ENCODE measurements around the gene MKLN1. TPM values are rescaled to one million over a fixed set of nuclear protein-coding genes. Genes with fewer than 3 reads are reported as not detected.

The MKLN1 gene
- total RNA-seq, 4 donors from 2014 or later: 39.4 to 74.4 (median 53.2) TPM

DNA sequence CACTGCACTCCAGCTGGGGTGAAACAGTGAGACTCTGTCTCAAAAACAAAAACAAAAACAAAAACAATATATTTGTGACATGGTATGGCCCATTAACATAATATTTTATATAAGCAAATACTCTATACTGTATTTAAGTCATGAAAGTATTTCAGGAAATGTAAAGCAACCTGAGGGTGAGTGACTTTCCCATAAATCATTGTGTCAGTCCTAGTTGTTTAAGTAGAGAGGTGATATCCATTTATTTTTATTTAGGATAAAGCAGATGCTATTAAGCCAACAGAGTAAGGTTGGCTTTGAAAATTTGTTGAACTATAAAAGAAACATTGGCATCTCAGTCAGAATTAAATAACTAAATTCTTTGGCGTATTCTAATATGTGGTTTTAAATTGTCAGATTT lies 60.5 kb downstream of the MKLN1 start:
- no peak overlapping the region for H3K4me3 ChIP-seq
- no peaks in the 10 kb centered on the region for H3K27me3 ChIP-seq
- H3K4me1 ChIP-seq: no peaks in the 10 kb centered on the region
- TF ChIP-seq, protein P1, sequence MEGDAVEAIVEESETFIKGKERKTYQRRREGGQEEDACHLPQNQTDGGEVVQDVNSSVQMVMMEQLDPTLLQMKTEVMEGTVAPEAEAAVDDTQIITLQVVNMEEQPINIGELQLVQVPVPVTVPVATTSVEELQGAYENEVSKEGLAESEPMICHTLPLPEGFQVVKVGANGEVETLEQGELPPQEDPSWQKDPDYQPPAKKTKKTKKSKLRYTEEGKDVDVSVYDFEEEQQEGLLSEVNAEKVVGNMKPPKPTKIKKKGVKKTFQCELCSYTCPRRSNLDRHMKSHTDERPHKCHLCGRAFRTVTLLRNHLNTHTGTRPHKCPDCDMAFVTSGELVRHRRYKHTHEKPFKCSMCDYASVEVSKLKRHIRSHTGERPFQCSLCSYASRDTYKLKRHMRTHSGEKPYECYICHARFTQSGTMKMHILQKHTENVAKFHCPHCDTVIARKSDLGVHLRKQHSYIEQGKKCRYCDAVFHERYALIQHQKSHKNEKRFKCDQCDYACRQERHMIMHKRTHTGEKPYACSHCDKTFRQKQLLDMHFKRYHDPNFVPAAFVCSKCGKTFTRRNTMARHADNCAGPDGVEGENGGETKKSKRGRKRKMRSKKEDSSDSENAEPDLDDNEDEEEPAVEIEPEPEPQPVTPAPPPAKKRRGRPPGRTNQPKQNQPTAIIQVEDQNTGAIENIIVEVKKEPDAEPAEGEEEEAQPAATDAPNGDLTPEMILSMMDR (IDR thresholded peaks at IDR 0.05): no peak
- TF ChIP-seq POLR2A (IDR thresholded peaks at IDR 0.05): no peak
- H3K27ac ChIP-seq: no peak overlapping the region
- H3K36me3 ChIP-seq: peaks cover 0 to 3% (median 0%) of the 10 kb centered on the region in 3 donors
- DNase-seq: no peak
- no peaks in the 10 kb centered on the region for H3K9me3 ChIP-seq

DNA sequence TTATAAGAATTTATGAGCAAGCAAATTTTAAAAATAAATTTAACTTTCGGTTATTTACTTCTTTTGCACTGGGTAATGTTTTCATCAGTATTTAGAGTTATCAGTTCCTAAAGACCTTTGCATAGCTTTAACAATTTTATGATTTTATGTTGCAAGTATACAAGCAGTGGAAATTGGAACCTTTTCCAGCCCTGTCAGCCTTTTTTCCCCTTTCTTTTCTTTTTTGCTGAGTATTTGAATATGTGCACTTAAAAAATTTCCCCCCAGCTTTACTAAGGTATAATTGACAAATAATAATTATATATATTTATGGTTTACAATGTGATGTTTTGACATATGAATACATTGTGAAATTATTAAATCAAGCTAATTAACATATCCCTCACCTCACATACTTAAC lies 62.6 kb downstream of the MKLN1 start:
- Histone ChIP-seq H3K27me3 (no peaks in the 10 kb centered on the region), H3K9me3 (no peaks in the 10 kb centered on the region), H3K27ac (no peak overlapping the region), H3K4me3 (no peak overlapping the region), H3K36me3 (peaks cover 0 to 3% (median 0%) of the 10 kb centered on the region in 3 donors), H3K4me1 (no peaks in the 10 kb centered on the region)
- no peak for TF ChIP-seq POLR2A (IDR thresholded peaks at IDR 0.05)
- TF ChIP-seq, protein P1 (IDR thresholded peaks at IDR 0.05): no peak
- DNase-seq: no peak

DNA sequence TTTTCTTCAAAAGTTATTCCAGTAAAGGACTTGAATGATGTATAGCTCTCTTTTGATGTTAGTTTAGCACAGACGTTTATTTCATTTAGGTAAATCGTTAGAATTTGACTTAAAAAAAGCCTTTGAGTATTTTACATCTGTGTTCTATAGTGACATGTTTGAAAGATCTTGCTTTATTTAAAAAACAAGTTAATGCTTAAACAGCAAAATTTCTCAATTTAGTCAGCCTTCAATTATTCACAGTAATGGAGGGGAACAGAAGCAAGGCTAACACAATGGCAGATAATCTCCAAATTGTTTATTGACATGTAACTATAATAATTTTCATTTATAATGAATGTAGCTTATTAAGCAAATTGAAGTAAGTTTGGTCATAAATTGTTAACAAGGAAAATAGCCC lies 63.5 kb downstream of the MKLN1 start:
- TF ChIP-seq POLR2A (IDR thresholded peaks at IDR 0.05): no peak
- TF ChIP-seq, protein P1 (IDR thresholded peaks at IDR 0.05): no peak
- Histone ChIP-seq H3K4me1 (no peaks in the 10 kb centered on the region), H3K27me3 (no peaks in the 10 kb centered on the region), H3K4me3 (no peak overlapping the region), H3K27ac (no peak overlapping the region), H3K9me3 (no peaks in the 10 kb centered on the region), H3K36me3 (peaks cover 0 to 3% (median 0%) of the 10 kb centered on the region in 3 donors)
- DNase-seq: no peak

DNA sequence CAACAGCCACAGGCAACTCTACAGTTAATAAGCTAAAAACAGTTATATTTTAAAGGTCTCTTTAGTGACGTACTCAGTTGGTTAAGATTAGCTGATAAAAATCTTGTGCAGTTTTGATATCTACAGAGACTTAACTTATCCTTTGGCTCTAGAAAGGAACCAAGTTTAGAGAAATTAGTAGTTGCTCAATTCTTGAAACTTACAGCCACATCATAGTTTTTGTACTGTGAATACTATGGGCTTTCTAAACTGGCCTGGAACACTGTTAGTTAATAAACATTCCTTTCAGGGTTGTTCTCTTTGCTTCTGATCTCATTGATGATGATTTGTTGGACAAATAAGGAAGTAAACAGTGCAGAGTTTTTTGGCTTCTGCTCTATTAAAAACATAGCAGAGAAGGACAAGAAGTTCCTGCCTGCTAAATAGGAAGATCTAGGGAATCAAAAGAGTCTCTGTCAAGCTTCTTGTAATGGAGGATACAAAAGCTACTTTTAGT lies 73.1 kb downstream of the MKLN1 start:
- Histone ChIP-seq H3K27ac (peak overlapping the region in 3 of 4 donors; percentile 30 to 57 (median 44)), H3K4me1 (peaks cover 0 to 12% (median 0%) of the 10 kb centered on the region in 4 donors), H3K4me3 (no peak overlapping the region), H3K36me3 (peaks cover 0 to 24% (median 4%) of the 10 kb centered on the region in 3 donors), H3K27me3 (no peaks in the 10 kb centered on the region), H3K9me3 (no peaks in the 10 kb centered on the region)
- TF ChIP-seq, protein P1 (IDR thresholded peaks at IDR 0.05): no peak
- no peak for TF ChIP-seq POLR2A (IDR thresholded peaks at IDR 0.05)
- no peak for DNase-seq

DNA sequence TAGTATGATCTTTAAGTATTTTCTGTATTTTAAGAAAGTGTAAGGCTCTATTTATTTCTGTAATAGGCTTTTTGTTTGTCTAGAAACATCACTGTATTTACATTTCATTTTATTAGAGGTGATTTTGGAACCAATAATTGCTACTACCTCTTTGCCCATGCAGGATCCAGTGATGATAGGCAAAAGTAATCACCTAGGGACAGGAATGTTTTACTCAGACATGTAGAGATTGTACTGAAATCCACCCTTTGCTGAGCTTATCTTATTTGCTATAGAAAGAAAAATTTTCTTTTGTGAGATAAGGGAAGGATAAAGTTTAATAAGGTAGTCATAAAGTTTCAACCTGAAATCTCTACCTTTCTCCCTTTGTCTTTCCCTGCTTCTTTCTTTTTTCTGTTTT lies 73.5 kb downstream of the MKLN1 start:
- no peaks in the 10 kb centered on the region for H3K9me3 ChIP-seq
- no peak for TF ChIP-seq POLR2A (IDR thresholded peaks at IDR 0.05)
- TF ChIP-seq, protein P1 (IDR thresholded peaks at IDR 0.05): no peak
- peak overlapping the region in 3 of 4 donors; percentile 30 to 57 (median 36) for H3K27ac ChIP-seq
- no peak overlapping the region for H3K4me3 ChIP-seq
- H3K27me3 ChIP-seq: no peaks in the 10 kb centered on the region
- H3K36me3 ChIP-seq: peaks cover 0 to 24% (median 4%) of the 10 kb centered on the region in 3 donors
- no peak for DNase-seq
- peaks cover 0 to 12% (median 0%) of the 10 kb centered on the region in 4 donors for H3K4me1 ChIP-seq

All from Peyer's patch (tissue), 4 donors.